Nucleus accumbens (tissue), 56 donors: ENCODE data around the gene TIMMDC1.
A peak's percentile ranks its signal among the peaks of the same experiment; 100 is the strongest.

ENCODE experiments used
- DNase-seq, 56 donors: peaks; one replicate each; lab custom pipeline; 2025; lab: John Stamatoyannopoulos, UW

TIMMDC1 gene, protein sequence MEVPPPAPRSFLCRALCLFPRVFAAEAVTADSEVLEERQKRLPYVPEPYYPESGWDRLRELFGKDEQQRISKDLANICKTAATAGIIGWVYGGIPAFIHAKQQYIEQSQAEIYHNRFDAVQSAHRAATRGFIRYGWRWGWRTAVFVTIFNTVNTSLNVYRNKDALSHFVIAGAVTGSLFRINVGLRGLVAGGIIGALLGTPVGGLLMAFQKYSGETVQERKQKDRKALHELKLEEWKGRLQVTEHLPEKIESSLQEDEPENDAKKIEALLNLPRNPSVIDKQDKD

DNA sequence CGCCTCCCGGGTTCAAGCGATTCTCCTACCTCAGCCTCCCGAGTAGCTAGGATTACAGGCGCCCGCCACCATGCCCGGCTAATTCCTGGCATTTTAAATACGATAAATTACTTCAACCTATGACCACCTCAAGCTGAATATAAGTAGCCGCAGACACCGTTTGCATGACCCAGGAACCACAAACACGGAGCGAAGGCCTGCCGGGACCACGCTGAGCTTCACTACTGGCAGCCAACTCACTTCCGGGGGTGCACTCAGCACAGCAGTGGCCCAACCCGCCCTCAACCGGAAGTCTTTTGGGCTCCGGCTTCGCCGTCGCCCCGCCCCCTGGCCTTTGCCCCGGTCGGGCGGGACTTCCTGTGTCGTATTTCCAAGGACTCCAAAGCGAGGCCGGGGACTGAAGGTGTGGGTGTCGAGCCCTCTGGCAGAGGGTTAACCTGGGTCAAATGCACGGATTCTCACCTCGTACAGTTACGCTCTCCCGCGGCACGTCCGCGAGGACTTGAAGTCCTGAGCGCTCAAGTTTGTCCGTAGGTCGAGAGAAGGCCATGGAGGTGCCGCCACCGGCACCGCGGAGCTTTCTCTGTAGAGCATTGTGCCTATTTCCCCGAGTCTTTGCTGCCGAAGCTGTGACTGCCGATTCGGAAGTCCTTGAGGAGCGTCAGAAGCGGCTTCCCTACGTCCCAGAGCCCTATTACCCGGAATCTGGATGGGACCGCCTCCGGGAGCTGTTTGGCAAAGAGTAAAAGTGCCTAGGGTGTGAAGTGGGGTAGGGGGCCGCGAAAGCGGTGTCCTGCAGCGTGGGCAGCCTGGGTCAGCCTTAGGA is at the start of gene TIMMDC1:
TSS of gene TIMMDC1 (plus strand) at position 362 of the 826 bp plus-strand sequence. CDS start at position 549, 187 bp downstream.
- DNase-seq: peak; percentile 67 to 99 (median 96)

DNA sequence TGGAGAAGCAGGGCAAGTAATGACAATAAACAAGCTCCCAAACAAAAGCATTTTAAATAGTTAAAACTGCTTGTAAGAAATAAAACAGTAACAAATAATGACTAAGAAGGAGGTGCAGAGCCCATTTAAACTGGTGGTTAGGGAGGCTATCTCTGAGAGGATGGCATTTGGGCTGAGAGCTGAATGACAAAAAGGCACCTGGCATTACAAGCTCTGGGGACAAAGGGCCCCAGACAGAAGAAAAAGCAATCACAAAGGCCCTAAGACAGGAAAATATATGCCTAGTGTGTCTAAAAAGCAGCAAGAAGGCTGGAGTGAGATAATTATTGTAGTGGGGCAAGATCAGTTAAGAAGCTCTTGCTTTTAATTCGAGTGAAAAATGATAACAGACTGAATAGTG is 44.5 kb upstream of the TIMMDC1 start:
- no peak for DNase-seq

DNA sequence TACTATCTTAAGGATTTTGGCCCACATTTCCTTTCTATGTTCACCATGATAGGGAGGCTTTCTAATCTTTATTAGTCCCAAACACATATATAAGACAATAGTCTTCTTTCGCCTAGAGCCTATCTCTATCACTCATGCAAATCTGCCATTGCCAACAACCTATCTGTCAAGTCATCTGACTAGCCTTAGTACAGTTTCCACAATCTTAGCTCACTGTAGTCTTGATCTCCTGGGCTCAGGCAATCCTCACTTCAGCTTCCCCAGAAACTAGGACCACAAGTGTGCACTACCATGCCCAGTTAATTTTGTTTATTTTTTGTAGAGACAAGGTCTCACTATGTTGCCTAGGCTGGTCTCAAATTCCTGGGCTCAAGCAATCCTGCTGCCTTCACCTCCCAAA is 41.9 kb upstream of the TIMMDC1 start:
- no peak for DNase-seq

DNA sequence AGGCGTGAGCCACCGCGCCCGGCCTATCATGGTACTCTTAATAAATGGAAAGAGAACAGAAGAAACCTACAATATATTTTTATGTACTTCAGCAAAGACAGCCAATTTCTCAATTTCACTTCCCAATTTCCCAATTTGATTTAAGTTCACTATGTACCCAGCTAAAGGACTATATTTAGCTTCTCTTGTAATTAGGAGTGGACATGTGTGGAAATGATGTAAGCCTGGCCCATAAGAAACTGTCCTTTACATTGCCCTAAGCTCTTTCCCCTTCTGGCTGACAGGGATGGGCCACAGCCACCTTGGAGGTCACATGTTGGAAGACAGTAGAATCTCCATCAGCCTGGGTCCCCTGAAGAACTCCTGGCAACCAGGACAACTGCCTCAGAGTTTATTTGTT is 41.1 kb upstream of the TIMMDC1 start:
- DNase-seq: no peak

DNA sequence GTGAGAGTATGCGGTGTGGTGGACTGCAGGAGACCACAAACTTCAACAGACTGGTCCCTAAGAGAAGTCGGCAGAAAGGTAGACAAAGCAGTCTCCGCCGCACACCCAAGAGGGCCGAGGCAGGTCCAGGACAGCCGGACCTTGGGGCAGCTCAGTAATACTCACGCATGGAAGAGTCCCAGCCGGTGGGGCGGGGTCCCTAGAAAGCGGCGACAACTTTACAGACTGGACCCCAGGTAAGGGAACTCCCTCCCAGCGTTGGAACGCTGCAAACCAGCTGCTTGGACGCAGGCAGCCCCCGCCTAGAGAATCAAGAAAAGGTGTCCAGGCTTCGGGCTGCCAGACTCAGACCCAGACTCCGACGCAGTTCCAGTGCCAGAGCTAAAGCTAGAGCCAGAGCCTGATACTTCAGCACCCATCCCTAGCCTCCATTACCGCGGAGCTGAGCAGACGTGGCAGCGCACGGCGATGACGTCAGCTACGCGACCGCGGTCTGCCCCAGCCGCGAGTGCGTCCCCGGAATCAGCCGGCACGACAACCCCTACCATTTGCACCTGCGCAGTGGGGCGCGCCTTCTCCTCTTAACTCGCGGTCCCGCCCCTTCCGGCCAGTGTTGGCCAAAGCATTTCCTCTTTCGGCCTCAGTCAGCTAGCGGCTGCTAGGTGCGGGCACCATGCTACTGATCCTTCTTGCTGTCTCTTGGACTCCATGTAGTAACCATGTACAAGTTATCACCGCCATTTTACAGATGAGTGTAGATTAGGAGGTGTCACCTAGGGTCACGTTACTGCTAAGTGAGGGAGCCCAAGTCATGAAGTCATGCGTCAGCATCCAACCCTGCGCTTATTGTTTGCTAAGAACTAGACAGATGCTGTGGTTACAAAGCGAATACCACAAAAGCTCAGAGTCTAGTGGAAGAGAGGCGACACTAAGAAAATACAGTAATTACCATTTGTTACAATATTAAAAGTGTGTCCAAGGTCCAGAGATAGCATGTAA is 34.9 kb upstream of the TIMMDC1 start, which contains the start of gene TMEM39A:
TSS of gene TMEM39A (minus strand) at position 445 of the 999 bp plus-strand sequence. CDS start 1,541 bp downstream, outside the sequence.
- DNase-seq: peak; percentile 83 to 100 (median 97)

- DNase-seq: no peak
Observed at GRCh38 chr3:119468041-119468440, 30.3 kb upstream of the TIMMDC1 start.

GRCh38 chr3:119469418-119470189 is 28.7 kb upstream of the TIMMDC1 start:
- DNase-seq: peak in 3 of 56 donors; percentile 13 to 59 (median 28)

GRCh38 chr3:119470866-119471265 is 27.5 kb upstream of the TIMMDC1 start:
- no peak for DNase-seq

GRCh38 chr3:119481079-119481478 is 17.3 kb upstream of the TIMMDC1 start:
- no peak for DNase-seq

DNA sequence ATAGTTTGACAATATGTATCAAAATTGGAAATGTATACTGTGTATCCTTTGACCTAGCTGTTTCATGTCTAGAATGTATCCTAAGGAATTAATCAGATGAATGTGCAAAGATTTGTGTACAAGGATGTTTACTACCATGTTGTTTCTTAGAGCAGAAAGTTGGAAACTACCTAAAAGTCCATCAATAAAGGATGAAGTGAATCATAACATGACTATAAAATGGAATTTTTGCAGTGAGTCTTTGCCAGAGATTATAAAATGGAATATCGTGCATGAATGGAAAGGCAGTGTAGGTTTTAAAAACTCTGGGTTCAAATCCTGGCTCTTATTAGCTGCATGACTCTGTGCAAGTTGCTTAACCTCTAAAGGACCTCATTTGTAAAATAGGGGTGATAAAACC is 15.2 kb upstream of the TIMMDC1 start:
- DNase-seq: no peak

GRCh38 chr3:119485563-119485962 is 12.8 kb upstream of the TIMMDC1 start:
- DNase-seq: no peak

- no peak for DNase-seq
Observed at GRCh38 chr3:119490153-119490552, 8.2 kb upstream of the TIMMDC1 start.

DNA sequence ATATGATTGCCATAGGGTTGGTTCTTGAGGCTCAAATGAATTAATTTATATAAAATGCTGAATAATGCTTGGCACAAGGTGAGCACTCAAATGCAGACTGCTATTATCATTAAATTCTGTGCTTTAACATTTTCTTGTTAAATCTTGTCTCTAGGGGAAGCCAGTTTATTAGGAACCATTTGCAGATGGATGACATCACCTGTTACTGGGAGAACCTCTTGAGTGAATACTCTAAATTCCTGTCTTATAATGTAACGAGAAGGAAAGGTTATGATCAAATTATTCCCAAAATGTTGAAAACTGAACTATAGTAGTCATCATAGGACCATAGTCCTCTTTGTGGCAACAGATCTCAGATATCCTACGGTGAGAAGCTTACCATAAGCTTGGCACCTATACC is 6.2 kb upstream of the TIMMDC1 start:
- no peak for DNase-seq

- no peak for DNase-seq
Observed at GRCh38 chr3:119492810-119493209, 5.5 kb upstream of the TIMMDC1 start.

GRCh38 chr3:119494597-119494996 is 3.8 kb upstream of the TIMMDC1 start:
- no peak for DNase-seq

GRCh38 chr3:119497820-119498185 is 544 bp upstream of the TIMMDC1 start:
- DNase-seq: peak in 23 of 56 donors; percentile 0 to 42 (median 17)

GRCh38 chr3:119500265-119500664 is 1.9 kb downstream of the TIMMDC1 start:
- no peak for DNase-seq

GRCh38 chr3:119500901-119501300 is 2.6 kb downstream of the TIMMDC1 start:
- DNase-seq: no peak

GRCh38 chr3:119506631-119507030 is 8.3 kb downstream of the TIMMDC1 start:
- no peak for DNase-seq

DNA sequence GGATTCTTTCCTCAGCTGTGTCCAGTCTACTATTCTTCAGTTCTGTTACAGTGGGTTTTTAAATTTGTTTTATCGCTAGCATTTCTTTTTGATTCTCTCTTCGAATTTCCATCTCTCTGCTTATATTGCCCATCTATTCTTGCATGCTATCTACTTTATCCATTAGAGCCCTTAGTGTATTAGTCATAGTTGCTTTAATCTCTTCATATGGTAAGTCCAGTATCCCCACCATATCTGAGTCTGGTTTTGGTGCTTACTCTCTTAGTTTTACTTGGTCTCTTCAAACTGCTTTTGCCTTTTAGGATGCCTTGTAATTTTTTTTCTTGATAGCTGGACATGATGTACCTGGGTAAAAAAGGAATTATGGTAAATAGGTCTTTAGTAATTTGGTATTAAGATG is 9.1 kb downstream of the TIMMDC1 start:
- no peak for DNase-seq
